Suprapubic skin (tissue), 4 donors: ENCODE data around the gene DNAH17. TPM values are rescaled to one million over a fixed set of nuclear protein-coding genes. Genes with fewer than 3 reads are reported as not detected.

Experiments
- DNase-seq, 2 donors: peaks; one replicate each; pipeline ENCODE4 v3.0.0-alpha.2; 2019; ENCODE audit warnings: low spot score in 2 of 2
- H3K27ac ChIP-seq: fragments of 200-600 bp; sonication (generic); one replicate; pipeline ENCODE4 v1.5.1; 2019
- H3K27me3 ChIP-seq: fragments of 200-600 bp; sonication (generic); one replicate; pipeline ENCODE4 v1.5.1; 2019
- H3K36me3 ChIP-seq: fragments of 200-600 bp; sonication (generic); one replicate; pipeline ENCODE4 v1.5.1; 2019
- H3K4me1 ChIP-seq: fragments of 200-600 bp; sonication (generic); one replicate; pipeline ENCODE4 v1.5.1; 2019
- H3K4me3 ChIP-seq: fragments of 200-600 bp; sonication (generic); one replicate; pipeline ENCODE4 v1.5.1; 2019; ENCODE audit warnings: mild to moderate bottlenecking
- H3K9me3 ChIP-seq: fragments of 200-600 bp; sonication (generic); one replicate; pipeline ENCODE4 v1.5.1; 2019
- CTCF ChIP-seq, 2 donors: fragments of 200-600 bp in 1 of 2; fragments of 450-650 bp in 1 of 2; sonication (generic) in 1 of 2; IDR thresholded peaks; one replicate each; pipeline ENCODE4 v1.5.1; 2016 to 2019; ENCODE audit warnings: antibody characterized with exemption in 2 of 2, mild to moderate bottlenecking in 1 of 2, moderate library complexity in 1 of 2
- EP300 ChIP-seq: sonication (generic); formaldehyde crosslinking; IDR thresholded peaks from one replicate; pipeline ENCODE4 v1.6.1; 2017; ENCODE audit warnings: antibody characterized with exemption
- POLR2A ChIP-seq, 2 donors: fragments of 450-650 bp; IDR thresholded peaks; one replicate each; pipeline ENCODE4 v1.6.1; 2017; ENCODE audit warnings: antibody characterized with exemption in 2 of 2, mild to moderate bottlenecking in 2 of 2, moderate library complexity in 2 of 2
- POLR2AphosphoS5 ChIP-seq, 3 donors: sonication (generic); formaldehyde crosslinking; IDR thresholded peaks; one replicate each; pipeline ENCODE4 v1.6.1; 2017; ENCODE audit warnings: antibody characterized with exemption in 3 of 3
- WGBS: methylation state at CpG from one replicate; pipeline ENCODE4 v1.1.5; 2018; 5-methylcytosine and 5-hydroxymethylcytosine counted together
- total RNA-seq, 4 donors: library from RNA; depleted of rRNA; stranded (reverse); fragments of >200 nt; gene quantifications; one replicate each; pipeline ENCODE4 v1.1.0, GENCODE V29; 2016

DNAH17 gene
- total RNA-seq, 4 donors from 2014 or later = 3.7 to 6.7 (median 5.2) TPM

- Histone ChIP-seq H3K36me3 (no peaks in the 10 kb centered on the region), H3K27ac (no peak overlapping the region), H3K27me3 (no peaks in the 10 kb centered on the region), H3K4me3 (no peak overlapping the region), H3K9me3 (no peaks in the 10 kb centered on the region), H3K4me1 (peaks cover 3% of the 10 kb centered on the region)
- DNase-seq = no peak
- WGBS = 47% methylated on average over 7 of the region's 9 CpGs
- TF ChIP-seq CTCF (IDR thresholded peaks at IDR 0.05) (no peak), POLR2A (IDR thresholded peaks at IDR 0.05) (no peak), POLR2AphosphoS5 (IDR thresholded peaks at IDR 0.05) (no peak), EP300 (no peak)
Observed at GRCh38 chr17:78598013-78598471, 20.8 kb upstream of the DNAH17 start.

GRCh38 chr17:78596871-78597764, 19.9 kb upstream of the DNAH17 start:
- DNase-seq = no peak
- H3K27ac ChIP-seq = no peak overlapping the region
- peaks cover 13% of the 10 kb centered on the region for H3K4me1 ChIP-seq
- no peaks in the 10 kb centered on the region for H3K27me3 ChIP-seq
- TF ChIP-seq CTCF (IDR thresholded peaks at IDR 0.05) (no peak), EP300 (no peak), POLR2AphosphoS5 (IDR thresholded peaks at IDR 0.05) (no peak), POLR2A (IDR thresholded peaks at IDR 0.05) (no peak)
- H3K36me3 ChIP-seq = no peaks in the 10 kb centered on the region
- WGBS = 90% methylated on average over 12 of the region's 12 CpGs
- no peaks in the 10 kb centered on the region for H3K9me3 ChIP-seq
- H3K4me3 ChIP-seq = no peak overlapping the region

GRCh38 chr17:78595135-78595810, 18.1 kb upstream of the DNAH17 start:
- no peak overlapping the region for H3K27ac ChIP-seq
- H3K9me3 ChIP-seq = no peaks in the 10 kb centered on the region
- H3K27me3 ChIP-seq = no peaks in the 10 kb centered on the region
- TF ChIP-seq POLR2AphosphoS5 (IDR thresholded peaks at IDR 0.05) (no peak), POLR2A (IDR thresholded peaks at IDR 0.05) (no peak), EP300 (no peak), CTCF (IDR thresholded peaks at IDR 0.05) (no peak)
- peaks cover 21% of the 10 kb centered on the region for H3K4me1 ChIP-seq
- no peaks in the 10 kb centered on the region for H3K36me3 ChIP-seq
- WGBS = 87% methylated on average over 9 of the region's 9 CpGs
- no peak for DNase-seq
- H3K4me3 ChIP-seq = no peak overlapping the region

GRCh38 chr17:78592991-78593329, 15.8 kb upstream of the DNAH17 start:
- Histone ChIP-seq H3K27ac (peak overlapping the region; percentile 72), H3K4me3 (peak overlapping the region; percentile 24), H3K36me3 (no peaks in the 10 kb centered on the region), H3K9me3 (no peaks in the 10 kb centered on the region), H3K27me3 (no peaks in the 10 kb centered on the region), H3K4me1 (peaks cover 21% of the 10 kb centered on the region)
- TF ChIP-seq EP300 (no peak), CTCF (IDR thresholded peaks at IDR 0.05) (no peak), POLR2A (IDR thresholded peaks at IDR 0.05) (no peak), POLR2AphosphoS5 (IDR thresholded peaks at IDR 0.05) (no peak)
- WGBS = 68% methylated on average over 6 of the region's 6 CpGs
- no peak for DNase-seq

- WGBS = 89% methylated on average over 12 of the region's 16 CpGs
- no peaks in the 10 kb centered on the region for H3K27me3 ChIP-seq
- no peak for DNase-seq
- H3K4me3 ChIP-seq = no peak overlapping the region
- H3K9me3 ChIP-seq = no peaks in the 10 kb centered on the region
- H3K27ac ChIP-seq = no peak overlapping the region
- TF ChIP-seq POLR2A (IDR thresholded peaks at IDR 0.05) (no peak), POLR2AphosphoS5 (IDR thresholded peaks at IDR 0.05) (no peak), CTCF (IDR thresholded peaks at IDR 0.05) (no peak), EP300 (no peak)
- H3K36me3 ChIP-seq = no peaks in the 10 kb centered on the region
- H3K4me1 ChIP-seq = peaks cover 21% of the 10 kb centered on the region
Observed at GRCh38 chr17:78591263-78591671, 14.1 kb upstream of the DNAH17 start.
